ENCODE results near the gene OPCML. TPM values are rescaled to one million over a fixed set of nuclear protein-coding genes. Genes with fewer than 3 reads are reported as not detected.

OPCML gene
- total RNA-seq, 4 donors from 2014 or later = 0.06 to 0.83 (median 0.24) TPM

DNA sequence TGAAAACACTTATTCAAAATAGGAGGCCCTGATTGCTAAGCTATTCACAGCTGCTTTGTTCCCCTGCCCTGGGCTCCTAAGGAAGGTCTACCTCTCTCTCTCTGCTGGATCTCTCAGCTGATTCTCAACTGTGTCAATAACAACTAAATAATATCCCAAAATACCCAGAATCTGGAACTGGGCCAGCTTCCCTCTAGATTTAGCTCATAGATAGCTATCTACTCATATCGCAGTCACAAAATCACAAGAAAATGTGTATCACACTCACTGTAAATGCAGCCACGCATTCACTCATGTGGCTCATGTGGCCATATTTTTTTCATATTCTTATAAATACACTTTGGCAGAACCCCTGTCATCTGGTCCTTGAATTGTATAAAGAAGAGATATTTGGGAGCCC lies 555.1 kb downstream of the OPCML start:
- intact Hi-C loops (cut with DNase I) = no loop called here

GRCh38 chr11:132976115-132976514 lies 556.2 kb downstream of the OPCML start:
- intact Hi-C loops (cut with DNase I) = no loop called here
- no peak overlapping the region for H3K27ac ChIP-seq (replicated peaks in 1 of 4)
- no peaks in the 10 kb centered on the region for H3K4me1 ChIP-seq
- TF ChIP-seq POLR2A (IDR thresholded peaks at IDR 0.05; ENCODE audit: low read depth) (no peak), CTCF (IDR thresholded peaks at IDR 0.05) (no peak), EP300 (IDR thresholded peaks at IDR 0.05) (no peak), POLR2AphosphoS5 (IDR thresholded peaks at IDR 0.05) (no peak)
- H3K9me3 ChIP-seq = no peaks in the 10 kb centered on the region
- H3K4me3 ChIP-seq = no peak overlapping the region
- peaks cover 0 to 12% (median 0%) of the 10 kb centered on the region in 4 donors for H3K27me3 ChIP-seq
- WGBS = 65% methylated on average over 5 of the region's 5 CpGs
- DNase-seq (ENCODE audit: extremely low spot score) = peak; percentile 14
- no peaks in the 10 kb centered on the region for H3K36me3 ChIP-seq

More for the DNA sequence above, 555.1 kb downstream of the OPCML start:
- Histone ChIP-seq H3K9me3 (no peaks in the 10 kb centered on the region), H3K27ac (replicated peaks in 1 of 4) (no peak overlapping the region), H3K4me1 (no peaks in the 10 kb centered on the region), H3K36me3 (no peaks in the 10 kb centered on the region), H3K4me3 (no peak overlapping the region), H3K27me3 (peaks cover 0 to 12% (median 0%) of the 10 kb centered on the region in 4 donors)
- TF ChIP-seq POLR2AphosphoS5 (IDR thresholded peaks at IDR 0.05) = no peak
- TF ChIP-seq CTCF (IDR thresholded peaks at IDR 0.05) = no peak
- TF ChIP-seq POLR2A (IDR thresholded peaks at IDR 0.05; ENCODE audit: low read depth) = no peak
- TF ChIP-seq EP300 (IDR thresholded peaks at IDR 0.05) = no peak
- 95% methylated on average over 2 of the region's 2 CpGs for WGBS
- peak; percentile 50 for DNase-seq (ENCODE audit: extremely low spot score)

GRCh38 chr11:132973686-132974085 lies 558.6 kb downstream of the OPCML start:
- Histone ChIP-seq H3K9me3 (no peaks in the 10 kb centered on the region), H3K27ac (replicated peaks in 1 of 4) (no peak overlapping the region), H3K4me3 (no peak overlapping the region), H3K27me3 (peaks cover 0 to 4% (median 0%) of the 10 kb centered on the region in 4 donors), H3K4me1 (no peaks in the 10 kb centered on the region), H3K36me3 (no peaks in the 10 kb centered on the region)
- intact Hi-C loops (cut with DNase I) = no loop called here
- peak; percentile 4 for DNase-seq (ENCODE audit: extremely low spot score)
- TF ChIP-seq EP300 (IDR thresholded peaks at IDR 0.05) (no peak), CTCF (IDR thresholded peaks at IDR 0.05) (no peak), POLR2A (IDR thresholded peaks at IDR 0.05; ENCODE audit: low read depth) (no peak), POLR2AphosphoS5 (IDR thresholded peaks at IDR 0.05) (no peak)
- 67% methylated on average over 6 of the region's 6 CpGs for WGBS

- Histone ChIP-seq H3K27ac (replicated peaks in 1 of 4) (no peak overlapping the region), H3K9me3 (no peaks in the 10 kb centered on the region), H3K4me3 (no peak overlapping the region), H3K4me1 (no peaks in the 10 kb centered on the region), H3K27me3 (peaks cover 0 to 4% (median 0%) of the 10 kb centered on the region in 4 donors), H3K36me3 (no peaks in the 10 kb centered on the region)
- 79% methylated on average over 3 of the region's 3 CpGs for WGBS
- intact Hi-C loops (cut with DNase I) = no loop called here
- DNase-seq (ENCODE audit: extremely low spot score) = peak; percentile 37
- no peak for TF ChIP-seq CTCF (IDR thresholded peaks at IDR 0.05)
- TF ChIP-seq POLR2AphosphoS5 (IDR thresholded peaks at IDR 0.05) = no peak
- no peak for TF ChIP-seq EP300 (IDR thresholded peaks at IDR 0.05)
- TF ChIP-seq POLR2A (IDR thresholded peaks at IDR 0.05; ENCODE audit: low read depth) = no peak
These were observed 559.7 kb downstream of the OPCML start for GRCh38 chr11:132972565-132972964.

GRCh38 chr11:132971351-132971750 lies 561.0 kb downstream of the OPCML start:
- 67% methylated on average over 4 of the region's 4 CpGs for WGBS
- peak; percentile 77 for DNase-seq (ENCODE audit: extremely low spot score)
- no peak overlapping the region for H3K4me3 ChIP-seq
- H3K27ac ChIP-seq (replicated peaks in 1 of 4) = no peak overlapping the region
- H3K4me1 ChIP-seq = no peaks in the 10 kb centered on the region
- no peak for TF ChIP-seq POLR2AphosphoS5 (IDR thresholded peaks at IDR 0.05)
- TF ChIP-seq POLR2A (IDR thresholded peaks at IDR 0.05; ENCODE audit: low read depth) = no peak
- no peak for TF ChIP-seq EP300 (IDR thresholded peaks at IDR 0.05)
- TF ChIP-seq CTCF (IDR thresholded peaks at IDR 0.05) = no peak
- H3K27me3 ChIP-seq = peaks cover 0 to 4% (median 0%) of the 10 kb centered on the region in 4 donors
- H3K9me3 ChIP-seq = no peaks in the 10 kb centered on the region
- intact Hi-C loops (cut with DNase I) = no loop called here
- H3K36me3 ChIP-seq = no peaks in the 10 kb centered on the region

Measured in esophagus muscularis mucosa (tissue), 4 donors.